Stimulated activated CD4-positive, alpha-beta T cell treated with anti-CD3 and anti-CD28 coated beads, Interleukin-4, amount 100 ng/mL, for 1 hour (primary cell): ENCODE measurements around the gene BACH2.

Experiments
- DNase-seq: peaks from one replicate; pipeline ENCODE4 v3.0.0-alpha.2; 2020

The BACH2 gene

GRCh38 chr6:90237350-90237990 is 59.2 kb downstream of the BACH2 start:
- DNase-seq = no peak

- DNase-seq = peak; percentile 59
Observed at GRCh38 chr6:90233994-90234393, 62.6 kb downstream of the BACH2 start.

- DNase-seq = no peak
Observed at GRCh38 chr6:90233213-90233612, 63.4 kb downstream of the BACH2 start.

- DNase-seq = no peak
Observed at GRCh38 chr6:90231798-90232197, 64.8 kb downstream of the BACH2 start.

- DNase-seq = no peak
Observed at GRCh38 chr6:90231308-90231707, 65.3 kb downstream of the BACH2 start.

GRCh38 chr6:90230548-90231215 is 66.0 kb downstream of the BACH2 start:
- no peak for DNase-seq

GRCh38 chr6:90229331-90230010 is 67.2 kb downstream of the BACH2 start:
- no peak for DNase-seq

- no peak for DNase-seq
Observed at GRCh38 chr6:90227673-90228072, 69.0 kb downstream of the BACH2 start.

GRCh38 chr6:90227213-90227612 is 69.4 kb downstream of the BACH2 start:
- no peak for DNase-seq

- DNase-seq = no peak
Observed at GRCh38 chr6:90226257-90226656, 70.4 kb downstream of the BACH2 start.

GRCh38 chr6:90224196-90224595 is 72.4 kb downstream of the BACH2 start:
- no peak for DNase-seq

GRCh38 chr6:90222724-90223198 is 73.9 kb downstream of the BACH2 start:
- peak; percentile 62 for DNase-seq

- DNase-seq = no peak
Observed at GRCh38 chr6:90222008-90222407, 74.6 kb downstream of the BACH2 start.

- DNase-seq = no peak
Observed at GRCh38 chr6:90221403-90221802, 75.2 kb downstream of the BACH2 start.

GRCh38 chr6:90220273-90220672 is 76.4 kb downstream of the BACH2 start:
- DNase-seq = no peak

- no peak for DNase-seq
Observed at GRCh38 chr6:90219209-90219985, 77.2 kb downstream of the BACH2 start.

- no peak for DNase-seq
Observed at GRCh38 chr6:90218959-90219208, 77.8 kb downstream of the BACH2 start.

- DNase-seq = no peak
Observed at GRCh38 chr6:90217506-90218127, 79.0 kb downstream of the BACH2 start.

GRCh38 chr6:90216072-90216977 is 80.3 kb downstream of the BACH2 start:
- peak; percentile 28 for DNase-seq

- no peak for DNase-seq
Observed at GRCh38 chr6:90214966-90215365, 81.7 kb downstream of the BACH2 start.

GRCh38 chr6:90214461-90214860 is 82.2 kb downstream of the BACH2 start:
- DNase-seq = no peak

- DNase-seq = no peak
Observed at GRCh38 chr6:90212274-90212673, 84.4 kb downstream of the BACH2 start.
